ENCODE data around the gene UGT1A9.

UGT1A9 gene

GRCh38 chr2:233810385-233810784, 138.7 kb downstream of the UGT1A9 start:
- no peak for TF ChIP-seq GABPA (IDR thresholded peaks at IDR 0.05; ENCODE audit: low read depth)
- no peak for TF ChIP-seq CTCF (IDR thresholded peaks at IDR 0.05; ENCODE audit: insufficient read depth, low read length)
- TF ChIP-seq POLR2AphosphoS5 (IDR thresholded peaks at IDR 0.05; ENCODE audit: low read depth): no peak
- TF ChIP-seq SPI1 (IDR thresholded peaks at IDR 0.05; ENCODE audit: borderline replicate concordance, low read depth): no peak
- TF ChIP-seq, protein P1, sequence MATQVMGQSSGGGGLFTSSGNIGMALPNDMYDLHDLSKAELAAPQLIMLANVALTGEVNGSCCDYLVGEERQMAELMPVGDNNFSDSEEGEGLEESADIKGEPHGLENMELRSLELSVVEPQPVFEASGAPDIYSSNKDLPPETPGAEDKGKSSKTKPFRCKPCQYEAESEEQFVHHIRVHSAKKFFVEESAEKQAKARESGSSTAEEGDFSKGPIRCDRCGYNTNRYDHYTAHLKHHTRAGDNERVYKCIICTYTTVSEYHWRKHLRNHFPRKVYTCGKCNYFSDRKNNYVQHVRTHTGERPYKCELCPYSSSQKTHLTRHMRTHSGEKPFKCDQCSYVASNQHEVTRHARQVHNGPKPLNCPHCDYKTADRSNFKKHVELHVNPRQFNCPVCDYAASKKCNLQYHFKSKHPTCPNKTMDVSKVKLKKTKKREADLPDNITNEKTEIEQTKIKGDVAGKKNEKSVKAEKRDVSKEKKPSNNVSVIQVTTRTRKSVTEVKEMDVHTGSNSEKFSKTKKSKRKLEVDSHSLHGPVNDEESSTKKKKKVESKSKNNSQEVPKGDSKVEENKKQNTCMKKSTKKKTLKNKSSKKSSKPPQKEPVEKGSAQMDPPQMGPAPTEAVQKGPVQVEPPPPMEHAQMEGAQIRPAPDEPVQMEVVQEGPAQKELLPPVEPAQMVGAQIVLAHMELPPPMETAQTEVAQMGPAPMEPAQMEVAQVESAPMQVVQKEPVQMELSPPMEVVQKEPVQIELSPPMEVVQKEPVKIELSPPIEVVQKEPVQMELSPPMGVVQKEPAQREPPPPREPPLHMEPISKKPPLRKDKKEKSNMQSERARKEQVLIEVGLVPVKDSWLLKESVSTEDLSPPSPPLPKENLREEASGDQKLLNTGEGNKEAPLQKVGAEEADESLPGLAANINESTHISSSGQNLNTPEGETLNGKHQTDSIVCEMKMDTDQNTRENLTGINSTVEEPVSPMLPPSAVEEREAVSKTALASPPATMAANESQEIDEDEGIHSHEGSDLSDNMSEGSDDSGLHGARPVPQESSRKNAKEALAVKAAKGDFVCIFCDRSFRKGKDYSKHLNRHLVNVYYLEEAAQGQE (IDR thresholded peaks at IDR 0.05; ENCODE audit: insufficient replicate concordance, low read depth): no peak
- Histone ChIP-seq H3K4me3 (replicated peaks; ENCODE audit: insufficient read depth, low read length) (no peak overlapping the region), H3K27ac (replicated peaks) (no peak overlapping the region), H3K27me3 (ENCODE audit: insufficient read depth, poor library complexity, severe bottlenecking) (no peaks in the 10 kb centered on the region)
- DNase-seq (ENCODE audit: low read depth in 1 of 2, low spot score in 1 of 2): no peak

GRCh38 chr2:233811087-233811486, 139.4 kb downstream of the UGT1A9 start:
- TF ChIP-seq CTCF (IDR thresholded peaks at IDR 0.05; ENCODE audit: insufficient read depth, low read length): no peak
- TF ChIP-seq POLR2AphosphoS5 (IDR thresholded peaks at IDR 0.05; ENCODE audit: low read depth): no peak
- no peak for TF ChIP-seq SPI1 (IDR thresholded peaks at IDR 0.05; ENCODE audit: borderline replicate concordance, low read depth)
- TF ChIP-seq, protein P1 (IDR thresholded peaks at IDR 0.05; ENCODE audit: insufficient replicate concordance, low read depth): no peak
- TF ChIP-seq GABPA (IDR thresholded peaks at IDR 0.05; ENCODE audit: low read depth): no peak
- Histone ChIP-seq H3K27ac (replicated peaks) (no peak overlapping the region), H3K27me3 (ENCODE audit: insufficient read depth, poor library complexity, severe bottlenecking) (no peaks in the 10 kb centered on the region), H3K4me3 (replicated peaks; ENCODE audit: insufficient read depth, low read length) (no peak overlapping the region)
- DNase-seq (ENCODE audit: low read depth in 1 of 2, low spot score in 1 of 2): no peak

GRCh38 chr2:233811732-233812131, 140.0 kb downstream of the UGT1A9 start:
- no peak overlapping the region for H3K27ac ChIP-seq (replicated peaks)
- no peak for DNase-seq (ENCODE audit: low read depth in 1 of 2, low spot score in 1 of 2)
- H3K4me3 ChIP-seq (replicated peaks; ENCODE audit: insufficient read depth, low read length): no peak overlapping the region
- TF ChIP-seq SPI1 (IDR thresholded peaks at IDR 0.05; ENCODE audit: borderline replicate concordance, low read depth) (no peak), POLR2AphosphoS5 (IDR thresholded peaks at IDR 0.05; ENCODE audit: low read depth) (no peak), GABPA (IDR thresholded peaks at IDR 0.05; ENCODE audit: low read depth) (no peak), CTCF (IDR thresholded peaks at IDR 0.05; ENCODE audit: insufficient read depth, low read length) (no peak)
- TF ChIP-seq, protein P1 (IDR thresholded peaks at IDR 0.05; ENCODE audit: insufficient replicate concordance, low read depth): no peak
- no peaks in the 10 kb centered on the region for H3K27me3 ChIP-seq (ENCODE audit: insufficient read depth, poor library complexity, severe bottlenecking)
